ENCODE measurements around the gene FAM161B.
"Not testable (repeated sequence)": the region's sequence is repeated elsewhere in the genome, so short reads cannot be mapped to it uniquely, and the experiment has no call there.

The FAM161B gene, protein sequence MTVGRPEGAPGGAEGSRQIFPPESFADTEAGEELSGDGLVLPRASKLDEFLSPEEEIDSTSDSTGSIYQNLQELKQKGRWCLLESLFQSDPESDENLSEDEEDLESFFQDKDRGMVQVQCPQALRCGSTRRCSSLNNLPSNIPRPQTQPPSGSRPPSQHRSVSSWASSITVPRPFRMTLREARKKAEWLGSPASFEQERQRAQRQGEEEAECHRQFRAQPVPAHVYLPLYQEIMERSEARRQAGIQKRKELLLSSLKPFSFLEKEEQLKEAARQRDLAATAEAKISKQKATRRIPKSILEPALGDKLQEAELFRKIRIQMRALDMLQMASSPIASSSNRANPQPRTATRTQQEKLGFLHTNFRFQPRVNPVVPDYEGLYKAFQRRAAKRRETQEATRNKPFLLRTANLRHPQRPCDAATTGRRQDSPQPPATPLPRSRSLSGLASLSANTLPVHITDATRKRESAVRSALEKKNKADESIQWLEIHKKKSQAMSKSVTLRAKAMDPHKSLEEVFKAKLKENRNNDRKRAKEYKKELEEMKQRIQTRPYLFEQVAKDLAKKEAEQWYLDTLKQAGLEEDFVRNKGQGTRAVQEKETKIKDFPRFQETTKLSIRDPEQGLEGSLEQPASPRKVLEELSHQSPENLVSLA

DNA sequence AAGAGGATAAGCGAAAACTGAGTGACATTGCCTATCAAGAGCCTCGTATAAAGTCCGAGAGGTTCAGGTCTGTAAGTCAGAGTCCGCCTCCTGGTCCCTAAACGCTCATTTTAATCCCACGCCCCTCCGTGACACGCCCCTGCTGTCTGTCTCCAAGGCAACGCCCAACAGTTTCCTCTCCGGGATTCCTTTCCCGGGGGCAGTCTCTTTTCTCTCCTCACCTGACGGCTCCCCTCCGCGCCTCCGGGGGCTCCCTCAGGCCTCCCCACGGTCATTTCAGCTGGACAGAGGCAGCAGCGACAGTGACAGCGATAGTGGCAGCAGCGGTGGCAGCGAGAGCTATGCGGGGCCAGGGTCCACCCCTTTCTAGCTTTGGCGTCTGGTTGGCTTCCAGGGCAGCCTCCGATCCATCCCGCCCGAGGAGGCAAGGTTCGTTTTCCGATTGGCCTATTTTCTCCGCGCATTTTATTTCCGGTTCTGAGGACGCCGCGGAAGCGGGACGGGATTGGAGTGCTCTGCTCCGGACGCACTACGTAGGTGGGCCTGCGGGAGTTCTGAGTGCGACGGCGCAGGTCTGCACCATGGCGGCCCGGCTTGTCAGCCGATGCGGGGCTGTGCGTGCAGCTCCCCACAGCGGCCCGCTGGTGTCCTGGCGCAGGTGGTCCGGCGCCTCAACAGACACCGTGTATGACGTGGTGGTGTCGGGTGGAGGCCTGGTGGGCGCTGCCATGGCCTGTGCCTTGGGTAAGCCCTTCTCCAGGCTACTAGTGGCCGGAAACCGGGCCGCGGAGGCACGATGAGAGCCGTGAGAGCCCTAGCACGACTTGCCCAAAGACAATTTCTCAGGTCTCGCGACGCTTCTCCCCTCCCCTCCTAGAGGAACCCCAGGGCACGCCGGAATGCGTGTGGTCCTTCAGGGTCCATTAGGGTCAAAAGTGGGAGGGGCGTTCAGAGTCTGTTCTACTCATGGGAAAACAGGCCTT, at the start of gene FAM161B, which contains the start of gene COQ6:
FAM161B (minus strand) TSS at position 343 of the 983 bp plus-strand sequence; CDS start at position 275, 68 bp downstream.
COQ6 (plus strand) TSS at position 551 of the 983 bp plus-strand sequence; CDS start at position 582, 31 bp downstream.
- DNase-seq, result peak; percentile 96

GRCh38 chr14:73998726-73999125, 48.8 kb upstream of the FAM161B start:
- no peak for DNase-seq

DNA sequence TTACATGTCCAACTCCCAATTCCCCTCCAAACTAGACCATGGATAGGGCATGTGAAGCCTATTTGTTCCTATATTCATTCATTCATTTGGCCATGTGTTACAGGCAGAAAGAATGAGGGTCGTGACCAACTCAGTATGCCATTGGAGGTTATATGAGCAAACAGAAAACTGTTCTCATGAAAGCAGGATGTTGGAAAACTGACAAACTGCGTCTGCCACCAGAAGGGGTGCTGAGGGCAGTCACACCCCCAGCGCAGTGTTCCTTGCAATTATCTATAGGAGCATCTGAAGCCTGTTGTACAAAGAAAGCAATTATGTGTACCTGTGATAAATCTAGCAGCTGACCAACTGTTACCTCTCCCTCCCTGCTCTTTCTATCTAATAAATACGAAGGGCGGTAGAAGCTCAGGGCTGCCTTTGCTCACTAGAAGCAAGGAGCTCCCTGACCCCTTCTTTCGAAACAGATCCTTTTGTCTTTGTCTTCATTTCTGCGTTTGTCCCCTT, 48.1 kb upstream of the FAM161B start:
- no peak for DNase-seq

DNA sequence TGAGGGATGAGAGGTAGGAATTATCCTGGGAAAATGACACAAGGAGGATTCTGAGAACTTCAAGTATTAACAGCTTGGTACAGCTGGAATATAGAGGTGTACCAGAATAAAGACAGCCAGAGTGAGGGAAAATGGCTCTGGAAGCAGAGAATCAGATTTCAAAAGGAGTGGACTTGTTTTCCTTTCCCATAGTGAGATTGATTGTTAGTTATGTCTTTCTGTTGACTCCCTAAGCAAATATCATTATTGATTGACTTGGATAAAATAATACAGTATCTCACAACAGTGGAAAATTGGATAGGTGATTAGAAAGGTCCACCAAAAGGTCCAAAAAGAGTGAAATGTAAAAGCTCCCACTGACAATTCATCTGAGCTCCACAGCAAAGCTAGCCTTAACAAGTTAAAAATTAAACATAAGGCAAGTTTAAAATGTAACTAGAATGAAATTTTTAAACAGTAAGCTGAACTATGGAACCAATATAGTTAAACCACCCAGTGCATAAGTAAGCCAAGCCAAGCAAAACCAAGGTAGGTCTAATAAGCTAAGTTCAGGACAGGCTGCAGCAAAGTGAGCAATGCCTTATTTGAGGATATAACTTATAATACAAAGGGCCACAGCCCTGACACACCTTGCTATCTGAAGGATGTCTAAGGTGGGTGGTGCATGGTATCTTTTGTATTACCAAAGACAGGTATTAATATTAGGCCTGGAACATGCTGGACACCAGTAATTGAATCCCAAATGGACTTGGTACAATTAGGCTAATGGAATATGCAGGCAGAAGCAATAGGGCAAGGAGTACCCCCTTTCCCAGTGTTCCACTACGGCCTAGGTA, 47.4 kb upstream of the FAM161B start:
- no peak for DNase-seq

DNA sequence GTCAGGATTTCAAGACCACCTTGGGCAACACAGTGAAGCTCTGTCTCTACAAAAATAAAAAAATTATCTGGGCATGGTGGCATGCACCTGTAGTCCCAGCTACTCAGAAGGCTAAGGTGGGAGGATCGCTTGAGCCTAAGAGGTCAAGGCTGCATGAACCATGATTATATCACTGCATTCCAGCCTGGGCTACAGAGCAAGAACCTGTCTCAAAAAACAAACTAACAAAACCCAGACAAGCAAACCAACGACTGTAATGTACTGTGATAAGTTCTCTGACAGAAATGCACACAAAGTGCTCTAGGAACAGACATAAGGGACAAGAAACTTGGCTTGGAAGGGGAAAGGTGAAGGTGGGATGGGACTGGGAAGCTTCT, 46.8 kb upstream of the FAM161B start:
- no peak for DNase-seq

DNA sequence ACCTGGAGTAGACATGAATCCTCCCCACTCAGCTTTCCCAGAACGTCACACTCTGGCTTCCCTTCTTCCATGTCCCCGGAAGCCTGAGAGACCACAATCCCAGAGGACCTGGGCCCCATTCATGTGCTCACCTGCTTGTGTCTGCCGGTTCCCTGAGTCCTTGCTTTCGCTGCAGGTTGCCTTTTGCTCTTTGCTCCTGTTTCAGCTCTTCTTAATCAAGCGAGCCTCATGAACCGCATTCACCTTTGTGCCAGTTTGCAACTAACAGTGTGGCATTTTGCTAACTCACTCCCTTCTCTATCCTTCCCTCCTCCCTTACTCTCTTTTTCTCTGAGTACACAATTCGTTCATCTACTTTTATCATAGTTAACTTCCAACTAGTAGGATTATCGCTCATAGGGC, 46.1 kb upstream of the FAM161B start:
- DNase-seq, result no peak

DNA sequence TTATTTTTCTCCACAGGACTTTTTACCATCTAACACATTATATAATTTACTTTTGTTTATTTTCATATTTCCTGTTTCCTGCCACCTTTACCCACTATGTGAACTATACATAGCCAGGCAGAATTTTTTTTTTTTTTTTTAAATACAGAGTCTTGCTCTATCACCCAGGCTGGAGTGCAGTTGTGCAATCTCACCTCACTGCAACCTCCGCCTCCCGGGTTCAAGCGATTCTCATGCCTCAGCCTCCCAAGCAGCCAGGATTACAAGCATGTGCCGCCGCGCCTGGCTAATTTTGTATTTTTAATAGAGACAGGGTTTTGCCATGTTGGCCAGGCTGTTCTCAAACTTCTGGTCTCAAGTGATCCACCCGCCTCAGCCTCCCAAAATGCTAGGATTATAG, 45.0 kb upstream of the FAM161B start:
- DNase-seq, result not testable (repeated sequence)

DNA sequence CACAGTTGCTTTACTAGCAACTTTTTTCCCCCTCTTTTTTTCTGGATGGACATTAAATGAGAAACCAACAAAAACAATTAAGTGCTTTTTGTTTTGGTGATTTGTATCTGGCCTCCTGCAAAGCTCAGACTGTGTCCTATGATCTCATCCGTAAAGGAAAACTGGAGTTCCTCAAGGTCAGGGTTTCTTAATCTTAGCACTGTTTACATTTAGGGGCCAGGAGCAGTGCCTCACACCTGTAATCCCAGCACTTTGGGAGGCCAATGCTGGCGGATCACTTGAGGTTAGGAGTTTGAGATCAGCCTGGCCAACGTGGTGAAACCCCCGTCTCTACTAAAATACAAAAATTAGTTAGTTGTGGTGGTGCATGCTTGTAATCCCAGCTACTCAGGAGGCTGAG, 41.2 kb upstream of the FAM161B start:
- DNase-seq, result no peak

- DNase-seq, result not testable (repeated sequence)
Measured at GRCh38 chr14:73988656-73989055, 38.8 kb upstream of the FAM161B start.

DNA sequence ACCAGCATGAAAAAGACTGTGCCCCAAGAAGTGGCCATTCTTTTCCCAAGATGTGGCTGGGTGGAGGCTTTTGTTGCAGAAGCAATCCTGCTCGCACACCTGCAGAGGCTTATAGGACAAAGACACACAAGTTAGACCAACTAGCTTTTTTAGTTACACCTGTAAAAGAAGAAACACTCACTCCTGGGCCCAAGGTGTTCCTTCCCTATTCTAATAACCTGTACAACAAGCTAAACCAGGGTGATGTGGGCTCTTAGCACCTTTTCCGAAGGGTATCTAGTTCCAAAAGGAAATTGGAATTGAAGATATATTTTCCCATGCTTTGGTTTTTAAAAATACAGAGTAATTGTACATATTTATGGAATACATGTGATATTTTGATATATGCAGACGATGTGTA, 38.2 kb upstream of the FAM161B start:
- DNase-seq, result no peak

- DNase-seq, result no peak
Measured at GRCh38 chr14:73977896-73978295, 28.0 kb upstream of the FAM161B start.

GRCh38 chr14:73976125-73976524, 26.2 kb upstream of the FAM161B start:
- DNase-seq, result no peak

GRCh38 chr14:73973497-73973896, 23.6 kb upstream of the FAM161B start:
- no peak for DNase-seq

DNA sequence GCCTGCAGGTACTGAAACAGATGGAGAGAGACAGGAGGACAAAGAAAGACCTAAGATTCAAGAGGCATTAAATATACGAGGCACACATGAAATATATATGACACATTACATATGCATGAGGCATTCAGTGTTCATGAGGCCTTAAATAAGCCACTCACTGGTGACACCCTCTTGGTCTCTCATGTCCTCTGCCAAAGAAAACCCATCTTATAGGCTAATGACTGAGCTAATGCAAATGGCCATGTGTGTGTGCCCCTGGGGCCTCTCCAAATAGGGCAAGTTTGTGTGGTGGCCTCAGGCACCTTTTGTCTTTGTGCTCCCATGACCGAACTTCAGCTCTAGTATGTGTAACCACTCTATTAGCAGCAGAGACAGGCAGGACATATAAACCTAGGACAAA, 19.0 kb upstream of the FAM161B start:
- DNase-seq, result no peak

GRCh38 chr14:73965216-73965615, 15.3 kb upstream of the FAM161B start:
- DNase-seq, result no peak

GRCh38 chr14:73961192-73961591, 11.3 kb upstream of the FAM161B start:
- no peak for DNase-seq

- DNase-seq, result no peak
Measured at GRCh38 chr14:73958591-73958990, 8.7 kb upstream of the FAM161B start.

- no peak for DNase-seq
Measured at GRCh38 chr14:73955674-73956073, 5.8 kb upstream of the FAM161B start.

- no peak for DNase-seq
Measured at GRCh38 chr14:73953731-73954130, 3.8 kb upstream of the FAM161B start.

GRCh38 chr14:73945159-73945670, 4.7 kb downstream of the FAM161B start:
- DNase-seq, result no peak

DNA sequence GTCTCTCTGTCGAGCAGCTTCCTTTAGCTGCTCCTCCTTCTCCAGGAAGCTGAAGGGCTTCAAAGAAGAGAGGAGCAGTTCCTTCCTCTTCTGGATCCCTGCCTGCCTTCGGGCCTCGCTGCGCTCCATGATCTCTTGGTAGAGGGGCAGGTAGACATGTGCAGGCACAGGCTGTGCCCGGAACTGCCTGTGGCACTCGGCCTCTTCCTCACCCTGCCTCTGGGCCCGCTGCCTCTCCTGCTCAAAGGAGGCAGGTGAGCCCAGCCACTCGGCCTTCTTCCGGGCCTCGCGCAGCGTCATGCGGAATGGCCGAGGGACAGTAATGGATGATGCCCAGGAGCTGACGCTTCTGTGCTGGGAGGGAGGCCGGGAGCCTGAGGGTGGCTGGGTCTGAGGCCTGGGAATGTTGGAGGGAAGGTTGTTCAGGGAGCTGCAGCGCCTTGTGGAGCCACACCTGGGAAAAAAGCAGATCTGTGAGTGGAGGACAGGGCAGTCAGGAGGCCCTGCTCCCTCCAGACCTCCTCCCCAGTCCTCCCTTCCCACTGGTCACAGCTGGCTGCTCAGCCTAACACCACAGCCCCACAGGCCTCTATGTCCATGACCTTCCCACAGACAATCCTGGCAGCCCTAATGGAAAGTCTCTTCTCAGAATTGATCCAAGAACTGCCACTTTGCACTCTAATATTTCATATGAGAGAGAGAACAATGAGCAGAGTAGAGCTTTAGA, 5.3 kb downstream of the FAM161B start:
- DNase-seq, result no peak
